SK-N-MC (cell line): ENCODE data around the gene GRM8.
A peak's percentile ranks its signal among the peaks of the same experiment; 100 is the strongest.

ENCODE experiments used
- DNase-seq: peaks from one replicate; pipeline ENCODE4 v3.0.0-alpha.2; 2011; ENCODE audit warnings: low read depth, low spot score
- H3K27ac ChIP-seq: fragments of 200-600 bp; sonication (generic); 2 replicates; pipeline ENCODE4 v1.5.1; 2016; ENCODE audit warnings: mixed run types
- H3K36me3 ChIP-seq: fragments of 200-600 bp; sonication (generic); 2 replicates; pipeline ENCODE4 v1.6.1; 2017; ENCODE audit warnings: antibody characterized with exemption, low read length, mixed read lengths; ENCODE audit not compliant: insufficient read depth
- H3K4me3 ChIP-seq: fragments of 200-600 bp; sonication (generic); 2 replicates; pipeline ENCODE4 v1.5.1; 2016
- H3K9ac ChIP-seq: fragments of 200-600 bp; sonication (generic); 2 replicates; pipeline ENCODE4 v1.8.0; 2017; ENCODE audit warnings: mixed run types, mixed read lengths; ENCODE audit not compliant: insufficient read length
- H3K9me3 ChIP-seq: fragments of 200-600 bp; sonication (generic); 2 replicates; pipeline ENCODE4 v1.6.1; 2017; ENCODE audit warnings: low read depth, mild to moderate bottlenecking, antibody characterized with exemption, low read length, moderate library complexity, mixed read lengths
- EZH2 ChIP-seq: fragments of 200-600 bp; sonication (generic); IDR thresholded peaks from one replicate; pipeline ENCODE4 v1.6.1; 2017; ENCODE audit warnings: antibody characterized with exemption
- FOXP2 ChIP-seq: optimal IDR thresholded peaks from 2 replicates; pipeline ENCODE3; 2011; ENCODE audit warnings: mild to moderate bottlenecking, moderate library complexity; ENCODE audit not compliant: insufficient read depth; ENCODE audit errors: extremely low read length, control extremely low read depth
- POLR2AphosphoS5 ChIP-seq: IDR thresholded peaks from 2 replicates; pipeline ENCODE4 v1.6.1; 2012; ENCODE audit warnings: mild to moderate bottlenecking, low read depth, low read length, borderline replicate concordance

GRM8 gene

DNA sequence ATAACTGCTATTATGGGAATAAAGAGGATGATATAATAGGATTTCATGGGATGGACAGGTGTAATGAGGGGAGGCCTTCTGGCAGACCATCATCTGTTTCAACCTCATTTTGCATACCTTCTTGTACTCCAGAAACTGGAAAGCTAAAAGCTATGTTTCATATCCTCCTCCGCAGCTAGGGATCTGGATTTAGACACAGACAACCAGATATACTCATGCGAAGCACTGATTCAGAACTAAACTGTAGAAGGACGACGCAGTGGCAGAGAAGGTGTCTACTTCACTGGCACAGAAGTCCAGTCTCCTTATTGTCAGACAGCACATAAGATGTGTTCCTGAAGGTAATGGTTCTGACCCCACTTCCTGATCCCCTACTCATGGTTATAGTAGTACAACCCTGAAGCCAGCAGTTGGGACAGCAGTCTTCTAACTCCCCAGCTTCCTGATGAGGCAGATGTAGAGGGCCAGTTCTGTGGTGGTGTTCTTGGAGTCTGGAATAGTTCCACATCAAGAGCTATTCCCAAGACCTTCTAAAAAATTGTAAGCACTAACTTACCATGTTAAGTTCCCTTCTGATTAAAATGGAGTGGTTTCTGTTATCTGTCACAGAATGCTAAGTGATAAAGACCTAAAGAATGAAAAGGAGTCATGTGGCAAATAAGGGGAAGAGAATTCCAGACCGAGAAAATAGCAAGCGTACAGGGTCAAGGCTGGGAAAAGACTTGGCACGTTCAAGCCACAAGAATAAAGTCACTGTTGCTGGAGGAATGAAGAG lies 550.3 kb downstream of the GRM8 start:
- Histone ChIP-seq H3K36me3 (no peaks in the 10 kb centered on the region), H3K9ac (no peak overlapping the region), H3K9me3 (no peaks in the 10 kb centered on the region), H3K4me3 (no peak overlapping the region), H3K27ac (peak overlapping the region; percentile 97; the same call in 1 of the 2 replicates)
- no peak for DNase-seq
- TF ChIP-seq EZH2 (no peak), FOXP2 (no peak), POLR2AphosphoS5 (no peak)

DNA sequence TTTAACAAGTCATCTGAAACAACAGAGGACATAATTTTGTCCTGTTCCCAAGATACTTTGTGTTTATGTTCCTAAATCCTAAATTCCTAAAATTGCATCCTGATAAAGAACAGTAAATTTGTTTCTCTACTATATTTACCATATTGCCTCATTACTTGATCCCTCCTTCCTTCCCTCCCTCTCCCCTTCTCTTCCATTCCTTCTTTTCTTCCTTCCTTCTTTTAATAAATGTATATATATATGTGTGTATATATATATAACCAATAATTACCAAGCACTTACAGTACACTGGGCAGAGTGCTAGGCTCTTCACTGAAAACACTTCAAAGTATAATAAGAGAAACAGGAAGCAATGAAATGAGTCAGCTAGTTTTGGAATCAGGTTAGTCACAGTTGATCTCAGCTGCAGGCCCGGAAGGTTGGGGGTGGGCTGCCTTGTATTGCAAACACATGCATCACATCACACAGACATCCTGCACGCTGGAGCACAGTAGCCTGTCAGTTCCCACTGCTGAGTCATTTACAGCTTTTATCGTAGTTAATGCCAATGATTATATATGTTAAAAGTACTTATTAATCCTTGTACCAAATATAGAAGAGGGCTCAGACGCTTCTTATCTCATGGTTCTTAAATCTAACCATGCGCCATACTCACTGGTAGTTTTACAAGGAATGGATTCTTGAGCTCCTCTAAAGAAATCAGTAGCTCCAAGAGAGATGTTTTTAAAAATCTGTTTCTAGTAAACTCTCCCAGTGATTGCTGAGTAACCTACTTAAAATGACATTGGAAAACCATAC lies 551.7 kb downstream of the GRM8 start:
- H3K27ac ChIP-seq = peak overlapping the region; percentile 97
- TF ChIP-seq POLR2AphosphoS5 (peak; percentile 77; the same call in 1 of the 2 replicates), EZH2 (no peak), FOXP2 (peak; percentile 98)
- H3K9me3 ChIP-seq = no peaks in the 10 kb centered on the region
- no peaks in the 10 kb centered on the region for H3K36me3 ChIP-seq
- DNase-seq = peak; percentile 96
- H3K9ac ChIP-seq = peak overlapping the region; percentile 69
- peak overlapping the region; percentile 72 for H3K4me3 ChIP-seq

DNA sequence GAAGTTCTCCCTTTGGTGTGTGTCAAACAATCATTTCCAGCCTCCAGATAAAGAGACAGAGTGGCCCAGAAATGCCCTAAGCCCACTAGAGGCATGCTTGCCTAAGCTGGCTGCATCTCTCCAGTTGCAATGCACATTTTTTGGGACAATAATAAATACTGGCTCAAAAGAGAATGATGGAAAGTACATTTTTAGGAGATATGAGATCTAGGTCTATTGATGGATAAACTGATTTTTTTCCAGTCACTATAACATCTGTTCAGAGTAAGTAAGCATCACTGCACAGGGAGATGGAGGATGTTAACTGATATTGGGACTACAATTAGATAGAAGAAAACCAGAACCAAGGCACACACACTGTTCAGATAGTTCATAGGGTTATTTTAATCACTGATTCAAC lies 553.0 kb downstream of the GRM8 start:
- Histone ChIP-seq H3K9ac (no peak overlapping the region), H3K4me3 (no peak overlapping the region), H3K36me3 (no peaks in the 10 kb centered on the region), H3K27ac (no peak overlapping the region), H3K9me3 (no peaks in the 10 kb centered on the region)
- no peak for DNase-seq
- no peak for TF ChIP-seq FOXP2
- no peak for TF ChIP-seq POLR2AphosphoS5
- no peak for TF ChIP-seq EZH2

GRCh38 chr7:126698909-126699308 lies 553.8 kb downstream of the GRM8 start:
- Histone ChIP-seq H3K27ac (no peak overlapping the region), H3K9me3 (no peaks in the 10 kb centered on the region), H3K9ac (no peak overlapping the region), H3K4me3 (no peak overlapping the region), H3K36me3 (no peaks in the 10 kb centered on the region)
- DNase-seq = no peak
- no peak for TF ChIP-seq FOXP2
- no peak for TF ChIP-seq EZH2
- no peak for TF ChIP-seq POLR2AphosphoS5

DNA sequence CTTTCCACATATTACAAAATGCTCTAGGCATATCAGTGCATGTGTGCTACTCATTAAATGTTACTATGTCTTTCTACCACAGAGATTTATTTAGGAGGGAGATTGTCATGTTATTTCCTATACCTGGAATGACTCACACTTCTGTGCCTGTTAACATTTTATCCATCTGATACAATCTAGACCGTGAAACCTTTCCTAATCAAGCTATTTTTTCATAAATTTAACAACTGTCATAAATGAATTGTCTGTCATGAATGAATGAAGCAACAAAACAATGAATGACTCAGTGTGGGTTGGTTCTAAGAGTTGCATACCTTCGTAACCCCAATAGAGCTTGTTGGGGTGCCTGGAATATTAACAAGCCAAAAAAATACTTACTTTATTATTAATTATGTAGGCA lies 554.3 kb downstream of the GRM8 start:
- no peak overlapping the region for H3K9ac ChIP-seq
- H3K4me3 ChIP-seq = no peak overlapping the region
- no peak overlapping the region for H3K27ac ChIP-seq
- no peak for DNase-seq
- TF ChIP-seq FOXP2 (no peak), POLR2AphosphoS5 (no peak), EZH2 (no peak)
- no peaks in the 10 kb centered on the region for H3K9me3 ChIP-seq
- no peaks in the 10 kb centered on the region for H3K36me3 ChIP-seq

DNA sequence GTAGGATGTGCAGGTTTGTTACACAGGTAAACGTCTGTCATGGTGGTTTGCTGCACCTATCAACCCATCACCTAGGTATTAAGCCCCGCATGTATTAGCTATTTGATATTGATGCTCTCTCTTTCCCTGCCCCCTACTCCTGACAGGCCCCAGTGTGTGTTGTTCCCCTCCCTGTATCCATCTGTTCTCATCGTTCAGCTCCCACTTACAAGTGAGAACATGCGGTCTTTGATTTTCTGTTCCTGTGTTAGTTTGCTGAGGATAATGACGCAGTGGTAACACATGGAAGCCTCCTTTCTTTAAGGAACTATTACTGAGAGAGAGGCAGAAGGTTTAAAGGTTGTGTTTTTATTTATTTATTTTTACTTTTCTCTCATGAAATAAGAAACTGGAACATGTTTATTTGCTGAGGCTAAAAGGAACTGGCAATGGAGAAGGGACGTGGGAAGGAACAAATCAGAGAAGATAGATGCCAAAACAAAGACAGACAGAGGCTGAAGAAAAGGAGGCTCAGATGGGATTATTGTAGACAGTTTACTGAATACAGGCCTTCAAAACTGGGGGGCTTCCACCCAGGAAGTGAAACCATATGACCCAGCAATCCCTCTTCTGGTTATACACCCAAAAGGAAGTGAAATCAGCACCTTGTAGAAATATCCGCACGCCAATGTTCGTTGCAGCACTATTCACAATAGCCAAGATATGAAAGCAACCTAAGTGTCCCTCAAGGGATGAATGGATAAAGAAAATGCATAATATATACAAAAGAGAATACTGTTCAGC lies 556.3 kb downstream of the GRM8 start:
- Histone ChIP-seq H3K36me3 (no peaks in the 10 kb centered on the region), H3K9me3 (no peaks in the 10 kb centered on the region), H3K4me3 (no peak overlapping the region), H3K27ac (no peak overlapping the region), H3K9ac (no peak overlapping the region)
- no peak for TF ChIP-seq EZH2
- no peak for TF ChIP-seq FOXP2
- TF ChIP-seq POLR2AphosphoS5 = no peak
- no peak for DNase-seq

DNA sequence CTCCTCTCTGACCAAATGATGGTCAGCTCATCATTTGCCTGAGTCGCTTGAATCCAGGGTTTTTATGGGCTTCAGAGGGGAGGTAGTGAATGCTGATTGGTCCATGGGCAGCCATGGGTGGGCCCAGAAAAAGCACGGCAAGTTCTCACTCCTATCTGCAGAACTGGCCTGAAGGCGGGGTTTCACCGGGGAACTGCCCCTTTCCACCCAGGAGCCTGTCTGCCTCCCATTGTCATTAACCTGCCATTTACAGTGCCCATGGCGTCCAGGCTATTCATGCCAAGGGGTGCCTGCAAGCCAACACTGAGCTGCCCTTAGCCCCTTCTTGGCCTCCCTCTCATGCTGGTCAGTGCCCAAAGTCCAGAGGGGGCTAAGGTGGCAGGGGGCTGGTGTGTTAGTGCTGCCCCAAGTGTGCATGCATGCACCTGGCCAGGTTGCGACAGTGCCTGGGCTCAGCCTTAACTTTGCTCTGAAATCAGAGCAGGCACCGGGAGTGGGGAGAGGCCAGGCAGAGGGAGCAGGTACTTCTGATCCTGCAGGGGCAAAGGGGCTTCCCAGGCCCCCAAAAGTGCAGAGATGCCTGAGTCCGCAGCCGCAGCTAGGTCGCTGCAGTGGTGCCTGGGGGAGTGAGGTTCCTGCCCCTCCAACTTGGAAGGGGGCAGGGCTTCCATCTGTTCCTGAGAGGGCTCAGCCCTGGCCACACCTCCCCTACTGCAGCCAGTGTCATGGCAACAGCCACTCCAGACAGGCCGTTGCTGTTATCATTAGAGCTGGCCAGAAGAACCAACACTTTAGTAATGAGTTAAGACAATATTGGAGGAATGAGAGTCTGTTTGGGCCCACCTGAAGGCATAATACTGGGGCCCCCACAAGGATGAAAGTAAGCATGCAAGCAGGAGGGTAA lies 561.6 kb downstream of the GRM8 start:
- Histone ChIP-seq H3K9me3 (no peaks in the 10 kb centered on the region), H3K36me3 (no peaks in the 10 kb centered on the region), H3K27ac (no peak overlapping the region), H3K4me3 (no peak overlapping the region), H3K9ac (no peak overlapping the region)
- DNase-seq = no peak
- TF ChIP-seq FOXP2 = no peak
